A549 (cell line): ENCODE results near the gene BSDC1. TPM values are rescaled to one million over a fixed set of nuclear protein-coding genes. Genes with fewer than 3 reads are reported as not detected.

ENCODE experiments used
- ATAC-seq, 2 experiments: fragments of 200-7000 bp in 1 of 2; fragments of >200 bp in 1 of 2; cut with Nextera tagmentation in 1 of 2; cut with Tn5 transposase in 1 of 2; 3 replicates each; pipeline versions ENCODE4 v1.8.0 to v1.9.1; 2018 to 2020; ENCODE audit warnings: mild to moderate bottlenecking in 1 of 2, moderate library complexity in 1 of 2
- CTCF ChIA-PET: fragments of 300-600 bp; sonication (Branson Sonifier 250); formaldehyde crosslinking; extraction: SDS; loops from one replicate; lab custom pipeline; 2021; ENCODE audit warnings: antibody characterized with exemption, inconsistent platforms; lab: Yijun Ruan, JAX
- POLR2A ChIA-PET: fragments of 350-600 bp; formaldehyde crosslinking; extraction: SDS; loops from one replicate; lab custom pipeline; 2021; ENCODE audit warnings: antibody characterized with exemption, inconsistent platforms; lab: Yijun Ruan, JAX
- DNase-seq, 2 experiments: peaks; one replicate each; pipeline versions ENCODE4 v3.0.0 to v3.0.0-alpha.2; 2011 to 2016; ENCODE audit warnings: low read depth in 1 of 2, low spot score in 1 of 2
- FAIRE-seq: peaks from 2 replicates; lab custom pipeline; 2011; peaks lifted over from hg19 to GRCh38; lab: Jason Lieb, UNC
- H3K27ac ChIP-seq, 2 experiments: fragments of >200 bp; sonication (Bioruptor Twin); formaldehyde crosslinking; 3 replicates each; pipeline ENCODE4 v1.5.1; 2016 to 2017
- H3K4me1 ChIP-seq: fragments of >200 bp; sonication (Bioruptor Twin); formaldehyde crosslinking; 3 replicates; pipeline ENCODE4 v1.6.1; 2016
- H3K4me2 ChIP-seq: fragments of >200 bp; sonication (Bioruptor Twin); formaldehyde crosslinking; 3 replicates; pipeline ENCODE4 v1.6.1; 2016
- H3K4me3 ChIP-seq: fragments of >200 bp; sonication (Bioruptor Twin); formaldehyde crosslinking; 3 replicates; pipeline ENCODE4 v1.5.1; 2016
- H3K9me3 ChIP-seq: fragments of >200 bp; sonication (Bioruptor Twin); formaldehyde crosslinking; 3 replicates; pipeline ENCODE4 v1.6.1; 2016
- CEBPB ChIP-seq, 2 experiments: fragments of >200 bp in 1 of 2; sonication (Bioruptor Twin) in 1 of 2; formaldehyde crosslinking in 1 of 2; IDR thresholded peaks; 2 replicates each; pipeline ENCODE4 v1.6.1; 2012 to 2016
- ESRRA ChIP-seq: fragments of 150-350 bp; IDR thresholded peaks from 2 replicates; pipeline ENCODE4 v1.6.1; 2014; ENCODE audit warnings: mild to moderate bottlenecking, low read length, borderline replicate concordance
- FOSB ChIP-seq: fragments of 250-450 bp; sonication (Bioruptor Pico); IDR thresholded peaks from 2 replicates; pipeline ENCODE4 v1.5.0; 2020; ENCODE audit warnings: mild to moderate bottlenecking, moderate library complexity
- MYC ChIP-seq: IDR thresholded peaks from 2 replicates; pipeline ENCODE4 v1.6.1; 2012; ENCODE audit warnings: mild to moderate bottlenecking, inconsistent platforms, low read length, improper control_type of control experiment, borderline replicate concordance
- NR3C1 ChIP-seq: fragments of >200 bp; sonication (Bioruptor Twin); formaldehyde crosslinking; IDR thresholded peaks from 3 replicates; pipeline ENCODE4 v1.6.1; 2017
- POLR2AphosphoS2 ChIP-seq: conservative IDR thresholded peaks from 2 replicates; pipeline ENCODE4 v1.6.1; 2012; ENCODE audit warnings: low read length, improper control_type of control experiment, inconsistent platforms
- RAD21 ChIP-seq, 2 experiments: fragments of >200 bp in 1 of 2; sonication (Bioruptor Twin) in 1 of 2; formaldehyde crosslinking in 1 of 2; IDR thresholded peaks in 1 of 2; conservative IDR thresholded peaks in 1 of 2; 2 replicates in 1 of 2; 3 replicates in 1 of 2; pipeline ENCODE4 v1.6.1; 2012 to 2018; ENCODE audit warnings: inconsistent platforms in 1 of 2
- RCOR1 ChIP-seq: fragments of 150-350 bp; IDR thresholded peaks from 2 replicates; pipeline ENCODE4 v1.6.1; 2014; ENCODE audit warnings: antibody characterized with exemption, low read length, low read depth
- RFX5 ChIP-seq: fragments of 450-650 bp; IDR thresholded peaks from 2 replicates; pipeline ENCODE4 v1.7.1; 2014; ENCODE audit warnings: antibody characterized with exemption, mild to moderate bottlenecking, moderate library complexity
- RNF2 ChIP-seq: fragments of 200-600 bp; sonication (generic); IDR thresholded peaks from 2 replicates; pipeline ENCODE4 v1.6.1; 2016; ENCODE audit warnings: low read depth, mild to moderate bottlenecking, antibody characterized with exemption, moderate library complexity, borderline replicate concordance
- SMC3 ChIP-seq: fragments of >200 bp; sonication (Bioruptor Twin); formaldehyde crosslinking; IDR thresholded peaks from 3 replicates; pipeline ENCODE4 v1.6.1; 2018; ENCODE audit warnings: inconsistent platforms
- SREBF2 ChIP-seq: fragments of 450-650 bp; IDR thresholded peaks from 2 replicates; pipeline ENCODE4 v1.6.1; 2014; ENCODE audit warnings: mild to moderate bottlenecking, moderate library complexity
- TP53 ChIP-seq: fragments of 250-450 bp; sonication (Bioruptor Pico); IDR thresholded peaks from 2 replicates; pipeline ENCODE4 v1.5.0; 2021; ENCODE audit warnings: mild to moderate bottlenecking, moderate library complexity
- ZC3H11A ChIP-seq: fragments of 450-650 bp; IDR thresholded peaks from 2 replicates; pipeline ENCODE4 v1.6.1; 2014; ENCODE audit warnings: antibody characterized with exemption, mild to moderate bottlenecking
- ZFP36 ChIP-seq: fragments of 450-650 bp; IDR thresholded peaks from 2 replicates; pipeline ENCODE4 v1.6.1; 2014; ENCODE audit warnings: borderline replicate concordance; ENCODE audit not compliant: partially characterized antibody
- ZSCAN20 ChIP-seq: fragments of 250-450 bp; sonication (Bioruptor Pico); IDR thresholded peaks from 2 replicates; pipeline ENCODE4 v1.8.0; 2022; ENCODE audit warnings: mild to moderate bottlenecking, moderate library complexity
- WGBS: methylation state at CpG from one replicate; pipeline ENCODE4 v1.1.6; 2017; ENCODE audit errors: missing lambda C conversion rate; 5-methylcytosine and 5-hydroxymethylcytosine counted together
- polyA plus RNA-seq, 4 experiments: library from polyadenylated mRNA; depleted of rRNA in 3 of 4; stranded (reverse); fragments of >200 nt; fragmentation: RNase III in 1 of 4; extraction: RNeasy Plus Mini Kit Qiagen cat#74134 plus additional on column Dnase treatment in 1 of 4; gene quantifications; 2 replicates in 3 of 4; 3 replicates in 1 of 4; pipeline ENCODE4 v1.2.3, GENCODE V29; 2011 to 2017
- TF ChIP-seq, protein P1 (sequence below): fragments of >200 bp; sonication (Bioruptor Twin); formaldehyde crosslinking; IDR thresholded peaks from 2 replicates; pipeline ENCODE4 v1.6.1; 2016
- TF ChIP-seq, protein P2 (sequence below): fragments of 200-600 bp; sonication (generic); IDR thresholded peaks from 2 replicates; pipeline ENCODE4 v1.6.1; 2016; ENCODE audit warnings: antibody characterized with exemption, mild to moderate bottlenecking, moderate library complexity
- TF ChIP-seq, protein P3 (sequence below): IDR thresholded peaks from 2 replicates; pipeline ENCODE4 v1.6.1; 2012
- TF ChIP-seq, protein P4 (sequence below): fragments of >200 bp; sonication (Bioruptor Twin); formaldehyde crosslinking; IDR thresholded peaks from 3 replicates; pipeline ENCODE4 v1.5.1; 2016
- TF ChIP-seq, protein P5 (sequence below): fragments of 250-450 bp; sonication (Bioruptor Pico); IDR thresholded peaks from 2 replicates; pipeline ENCODE4 v1.5.0; 2021; ENCODE audit warnings: mild to moderate bottlenecking, moderate library complexity, borderline replicate concordance
- TF ChIP-seq, protein P6 (sequence below): fragments of >200 bp; sonication (Bioruptor Twin); formaldehyde crosslinking; IDR thresholded peaks from 3 replicates; pipeline ENCODE4 v1.6.1; 2016
- TF ChIP-seq, protein P7 (sequence below): fragments of 250-450 bp; sonication (Bioruptor Pico); IDR thresholded peaks from 2 replicates; pipeline ENCODE4 v1.5.0; 2020; ENCODE audit warnings: low read depth, mild to moderate bottlenecking, moderate library complexity

The BSDC1 gene
- polyA plus RNA-seq, 2 of the 4 experiments (the other 2 are of a cell fraction), result 19.9 to 22.7 TPM

DNA sequence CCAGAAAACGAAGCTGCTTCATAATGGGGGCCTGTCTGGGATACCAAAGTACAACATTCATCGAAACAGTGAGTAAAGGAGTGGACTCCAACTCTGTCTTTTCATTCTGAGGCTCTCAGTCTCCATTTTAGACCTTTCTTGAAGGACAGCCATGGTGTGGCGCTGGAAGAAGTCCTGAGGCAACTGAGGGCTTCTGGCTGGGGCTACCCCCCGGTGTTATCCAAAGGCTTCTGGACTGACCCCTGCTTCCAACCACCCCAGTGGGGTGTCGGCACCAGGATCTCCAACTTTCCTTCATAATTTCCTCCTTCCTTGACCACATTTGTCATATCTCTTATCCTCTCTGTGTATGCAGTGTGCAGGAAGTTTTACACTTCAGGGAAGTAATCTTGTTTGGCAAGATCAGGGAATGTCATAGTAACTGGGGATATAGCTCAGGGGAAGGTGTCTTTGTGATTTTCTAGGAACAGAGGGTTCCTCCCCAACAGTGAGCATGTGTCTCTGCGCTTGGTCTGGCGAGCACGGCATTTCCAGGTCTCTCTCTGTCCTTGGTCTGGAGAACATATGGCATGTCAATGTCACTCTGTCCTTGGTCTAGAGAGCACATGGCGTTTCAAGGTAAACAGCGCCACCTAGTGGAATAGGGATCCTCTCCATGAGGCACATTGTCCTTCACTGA, 19.4 kb upstream of the BSDC1 start:
- Histone ChIP-seq H3K4me2 (no peak overlapping the region), H3K27ac (no peak overlapping the region), H3K9me3 (no peaks in the 10 kb centered on the region), H3K4me3 (no peak overlapping the region)
- FAIRE-seq, result no peak
- peak; percentile 43 to 67 for DNase-seq
- peak; percentile 90 to 96 for ATAC-seq
- peak; percentile 98 for TF ChIP-seq ESRRA
- TF ChIP-seq MYC, result 0 out of 2 replicates have a peak, but pooled peaks have one; percentile 70
- TF ChIP-seq ZSCAN20 (CRISPR knock-in tag), result no peak
- no peak for TF ChIP-seq TP53
- no peak for TF ChIP-seq RFX5
- TF ChIP-seq, protein P1, sequence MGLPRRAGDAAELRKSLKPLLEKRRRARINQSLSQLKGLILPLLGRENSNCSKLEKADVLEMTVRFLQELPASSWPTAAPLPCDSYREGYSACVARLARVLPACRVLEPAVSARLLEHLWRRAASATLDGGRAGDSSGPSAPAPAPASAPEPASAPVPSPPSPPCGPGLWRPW, result no peak
- no peak for TF ChIP-seq FOSB (CRISPR knock-in tag)
- peak; percentile 47 for TF ChIP-seq SMC3
- TF ChIP-seq, protein P2, sequence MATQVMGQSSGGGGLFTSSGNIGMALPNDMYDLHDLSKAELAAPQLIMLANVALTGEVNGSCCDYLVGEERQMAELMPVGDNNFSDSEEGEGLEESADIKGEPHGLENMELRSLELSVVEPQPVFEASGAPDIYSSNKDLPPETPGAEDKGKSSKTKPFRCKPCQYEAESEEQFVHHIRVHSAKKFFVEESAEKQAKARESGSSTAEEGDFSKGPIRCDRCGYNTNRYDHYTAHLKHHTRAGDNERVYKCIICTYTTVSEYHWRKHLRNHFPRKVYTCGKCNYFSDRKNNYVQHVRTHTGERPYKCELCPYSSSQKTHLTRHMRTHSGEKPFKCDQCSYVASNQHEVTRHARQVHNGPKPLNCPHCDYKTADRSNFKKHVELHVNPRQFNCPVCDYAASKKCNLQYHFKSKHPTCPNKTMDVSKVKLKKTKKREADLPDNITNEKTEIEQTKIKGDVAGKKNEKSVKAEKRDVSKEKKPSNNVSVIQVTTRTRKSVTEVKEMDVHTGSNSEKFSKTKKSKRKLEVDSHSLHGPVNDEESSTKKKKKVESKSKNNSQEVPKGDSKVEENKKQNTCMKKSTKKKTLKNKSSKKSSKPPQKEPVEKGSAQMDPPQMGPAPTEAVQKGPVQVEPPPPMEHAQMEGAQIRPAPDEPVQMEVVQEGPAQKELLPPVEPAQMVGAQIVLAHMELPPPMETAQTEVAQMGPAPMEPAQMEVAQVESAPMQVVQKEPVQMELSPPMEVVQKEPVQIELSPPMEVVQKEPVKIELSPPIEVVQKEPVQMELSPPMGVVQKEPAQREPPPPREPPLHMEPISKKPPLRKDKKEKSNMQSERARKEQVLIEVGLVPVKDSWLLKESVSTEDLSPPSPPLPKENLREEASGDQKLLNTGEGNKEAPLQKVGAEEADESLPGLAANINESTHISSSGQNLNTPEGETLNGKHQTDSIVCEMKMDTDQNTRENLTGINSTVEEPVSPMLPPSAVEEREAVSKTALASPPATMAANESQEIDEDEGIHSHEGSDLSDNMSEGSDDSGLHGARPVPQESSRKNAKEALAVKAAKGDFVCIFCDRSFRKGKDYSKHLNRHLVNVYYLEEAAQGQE, result no peak
- no peak for TF ChIP-seq CEBPB (IDR thresholded peaks at IDR 0.05)
- TF ChIP-seq, protein P3, sequence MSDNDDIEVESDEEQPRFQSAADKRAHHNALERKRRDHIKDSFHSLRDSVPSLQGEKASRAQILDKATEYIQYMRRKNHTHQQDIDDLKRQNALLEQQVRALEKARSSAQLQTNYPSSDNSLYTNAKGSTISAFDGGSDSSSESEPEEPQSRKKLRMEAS, result peak; percentile 72
- TF ChIP-seq RCOR1, result no peak
- no peak for TF ChIP-seq RNF2
- TF ChIP-seq, protein P4, sequence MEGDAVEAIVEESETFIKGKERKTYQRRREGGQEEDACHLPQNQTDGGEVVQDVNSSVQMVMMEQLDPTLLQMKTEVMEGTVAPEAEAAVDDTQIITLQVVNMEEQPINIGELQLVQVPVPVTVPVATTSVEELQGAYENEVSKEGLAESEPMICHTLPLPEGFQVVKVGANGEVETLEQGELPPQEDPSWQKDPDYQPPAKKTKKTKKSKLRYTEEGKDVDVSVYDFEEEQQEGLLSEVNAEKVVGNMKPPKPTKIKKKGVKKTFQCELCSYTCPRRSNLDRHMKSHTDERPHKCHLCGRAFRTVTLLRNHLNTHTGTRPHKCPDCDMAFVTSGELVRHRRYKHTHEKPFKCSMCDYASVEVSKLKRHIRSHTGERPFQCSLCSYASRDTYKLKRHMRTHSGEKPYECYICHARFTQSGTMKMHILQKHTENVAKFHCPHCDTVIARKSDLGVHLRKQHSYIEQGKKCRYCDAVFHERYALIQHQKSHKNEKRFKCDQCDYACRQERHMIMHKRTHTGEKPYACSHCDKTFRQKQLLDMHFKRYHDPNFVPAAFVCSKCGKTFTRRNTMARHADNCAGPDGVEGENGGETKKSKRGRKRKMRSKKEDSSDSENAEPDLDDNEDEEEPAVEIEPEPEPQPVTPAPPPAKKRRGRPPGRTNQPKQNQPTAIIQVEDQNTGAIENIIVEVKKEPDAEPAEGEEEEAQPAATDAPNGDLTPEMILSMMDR, result peak; percentile 70
- peak; percentile 70 to 80; a peak in 4 of 5 replicates for TF ChIP-seq RAD21 (conservative IDR thresholded peaks at IDR 0.05 in 1 of 2, IDR thresholded peaks at IDR 0.05 in 1 of 2)
- TF ChIP-seq, all 56 proteins: peak for 6
- POLR2A ChIA-PET, result no interaction called here
- CTCF ChIA-PET, result interaction anchor here (0.6 to 4.6 kb wide), 11 partner anchors 9 to 198 kb away, joined by 3 to 54 read pairs (median 4); partner anchors contain the start of gene BSDC1
- 24% methylated on average over 10 of the region's 10 CpGs for WGBS
- H3K4me1 ChIP-seq, result no peaks in the 10 kb centered on the region

DNA sequence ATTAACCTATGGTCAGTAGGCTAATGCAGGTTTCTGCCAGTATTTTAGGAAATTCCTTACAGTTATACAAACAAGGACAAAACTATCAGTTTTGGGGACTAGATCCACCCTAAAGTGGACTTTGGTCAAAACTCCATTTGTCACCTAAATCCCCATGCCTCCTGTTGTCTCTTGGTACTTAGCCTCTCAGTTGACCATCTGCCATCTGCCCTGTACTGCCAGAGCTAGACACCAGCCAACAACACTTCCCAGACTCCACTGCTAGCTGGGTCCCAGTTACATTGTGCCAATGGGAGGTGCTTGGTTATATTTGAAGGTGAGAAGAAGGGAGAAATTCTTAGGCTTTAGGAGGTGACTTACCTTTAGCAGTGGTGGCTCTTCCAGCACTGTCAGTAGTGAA, 17.0 kb upstream of the BSDC1 start:
- Histone ChIP-seq H3K9me3 (no peaks in the 10 kb centered on the region), H3K27ac (no peak overlapping the region), H3K4me1 (no peaks in the 10 kb centered on the region), H3K4me2 (no peak overlapping the region), H3K4me3 (no peak overlapping the region)
- CTCF ChIA-PET, result interaction anchor here (0.6 to 1.8 kb wide), 4 partner anchors 10 to 684 kb away, joined by 3 to 10 read pairs (median 6); no protein-coding TSS in a partner anchor
- ATAC-seq, result no peak
- no peak for FAIRE-seq
- no peak for TF ChIP-seq ZFP36
- no peak for TF ChIP-seq NR3C1
- no peak for TF ChIP-seq TP53
- TF ChIP-seq, protein P5, sequence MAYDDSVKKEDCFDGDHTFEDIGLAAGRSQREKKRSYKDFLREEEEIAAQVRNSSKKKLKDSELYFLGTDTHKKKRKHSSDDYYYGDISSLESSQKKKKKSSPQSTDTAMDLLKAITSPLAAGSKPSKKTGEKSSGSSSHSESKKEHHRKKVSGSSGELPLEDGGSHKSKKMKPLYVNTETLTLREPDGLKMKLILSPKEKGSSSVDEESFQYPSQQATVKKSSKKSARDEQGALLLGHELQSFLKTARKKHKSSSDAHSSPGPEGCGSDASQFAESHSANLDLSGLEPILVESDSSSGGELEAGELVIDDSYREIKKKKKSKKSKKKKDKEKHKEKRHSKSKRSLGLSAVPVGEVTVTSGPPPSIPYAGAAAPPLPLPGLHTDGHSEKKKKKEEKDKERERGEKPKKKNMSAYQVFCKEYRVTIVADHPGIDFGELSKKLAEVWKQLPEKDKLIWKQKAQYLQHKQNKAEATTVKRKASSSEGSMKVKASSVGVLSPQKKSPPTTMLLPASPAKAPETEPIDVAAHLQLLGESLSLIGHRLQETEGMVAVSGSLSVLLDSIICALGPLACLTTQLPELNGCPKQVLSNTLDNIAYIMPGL (CRISPR knock-in tag), result no peak
- no peak for TF ChIP-seq ZC3H11A
- TF ChIP-seq, protein P6, sequence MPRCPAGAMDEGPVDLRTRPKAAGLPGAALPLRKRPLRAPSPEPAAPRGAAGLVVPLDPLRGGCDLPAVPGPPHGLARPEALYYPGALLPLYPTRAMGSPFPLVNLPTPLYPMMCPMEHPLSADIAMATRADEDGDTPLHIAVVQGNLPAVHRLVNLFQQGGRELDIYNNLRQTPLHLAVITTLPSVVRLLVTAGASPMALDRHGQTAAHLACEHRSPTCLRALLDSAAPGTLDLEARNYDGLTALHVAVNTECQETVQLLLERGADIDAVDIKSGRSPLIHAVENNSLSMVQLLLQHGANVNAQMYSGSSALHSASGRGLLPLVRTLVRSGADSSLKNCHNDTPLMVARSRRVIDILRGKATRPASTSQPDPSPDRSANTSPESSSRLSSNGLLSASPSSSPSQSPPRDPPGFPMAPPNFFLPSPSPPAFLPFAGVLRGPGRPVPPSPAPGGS, result no peak
- TF ChIP-seq POLR2AphosphoS2, result no peak
- TF ChIP-seq SREBF2, result no peak
- TF ChIP-seq, protein P7, sequence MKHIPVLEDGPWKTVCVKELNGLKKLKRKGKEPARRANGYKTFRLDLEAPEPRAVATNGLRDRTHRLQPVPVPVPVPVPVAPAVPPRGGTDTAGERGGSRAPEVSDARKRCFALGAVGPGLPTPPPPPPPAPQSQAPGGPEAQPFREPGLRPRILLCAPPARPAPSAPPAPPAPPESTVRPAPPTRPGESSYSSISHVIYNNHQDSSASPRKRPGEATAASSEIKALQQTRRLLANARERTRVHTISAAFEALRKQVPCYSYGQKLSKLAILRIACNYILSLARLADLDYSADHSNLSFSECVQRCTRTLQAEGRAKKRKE (CRISPR knock-in tag), result no peak
- DNase-seq, result no peak
- POLR2A ChIA-PET, result no interaction called here
